ENCODE data around the gene HOMER3. TPM values are rescaled to one million over a fixed set of nuclear protein-coding genes. Genes with fewer than 3 reads are reported as not detected.

Gene HOMER3
- total RNA-seq, 4 donors from 2014 or later = 86.2 to 202 (median 113) TPM

DNA sequence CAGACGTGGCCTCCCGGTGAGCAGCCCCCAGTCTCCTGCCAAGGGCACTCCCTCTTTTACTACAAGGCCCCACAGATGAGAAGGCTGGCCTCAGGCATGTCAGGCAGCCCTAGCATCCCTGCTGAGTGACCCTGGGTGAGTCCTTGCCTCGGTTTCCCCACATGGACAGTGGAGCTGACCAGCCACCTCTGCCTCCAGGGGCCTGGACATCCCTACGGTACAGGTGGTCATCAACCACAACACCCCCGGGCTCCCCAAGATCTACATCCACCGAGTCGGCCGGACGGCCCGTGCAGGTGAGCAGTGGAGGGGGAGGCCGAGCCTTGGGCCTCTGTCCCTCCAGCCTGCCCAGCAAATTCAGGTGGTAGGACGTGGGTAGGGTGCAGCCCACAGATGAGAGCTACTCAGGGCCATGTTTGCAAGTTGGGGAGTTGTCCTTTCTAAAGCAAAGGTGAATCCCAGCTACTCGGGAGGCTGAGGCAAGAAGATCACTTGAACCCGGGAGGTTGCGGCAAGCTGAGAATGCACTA is 16.3 kb downstream of the HOMER3 start:
- TF ChIP-seq POLR2A (IDR thresholded peaks at IDR 0.05) = no peak
- TF ChIP-seq, protein P1, sequence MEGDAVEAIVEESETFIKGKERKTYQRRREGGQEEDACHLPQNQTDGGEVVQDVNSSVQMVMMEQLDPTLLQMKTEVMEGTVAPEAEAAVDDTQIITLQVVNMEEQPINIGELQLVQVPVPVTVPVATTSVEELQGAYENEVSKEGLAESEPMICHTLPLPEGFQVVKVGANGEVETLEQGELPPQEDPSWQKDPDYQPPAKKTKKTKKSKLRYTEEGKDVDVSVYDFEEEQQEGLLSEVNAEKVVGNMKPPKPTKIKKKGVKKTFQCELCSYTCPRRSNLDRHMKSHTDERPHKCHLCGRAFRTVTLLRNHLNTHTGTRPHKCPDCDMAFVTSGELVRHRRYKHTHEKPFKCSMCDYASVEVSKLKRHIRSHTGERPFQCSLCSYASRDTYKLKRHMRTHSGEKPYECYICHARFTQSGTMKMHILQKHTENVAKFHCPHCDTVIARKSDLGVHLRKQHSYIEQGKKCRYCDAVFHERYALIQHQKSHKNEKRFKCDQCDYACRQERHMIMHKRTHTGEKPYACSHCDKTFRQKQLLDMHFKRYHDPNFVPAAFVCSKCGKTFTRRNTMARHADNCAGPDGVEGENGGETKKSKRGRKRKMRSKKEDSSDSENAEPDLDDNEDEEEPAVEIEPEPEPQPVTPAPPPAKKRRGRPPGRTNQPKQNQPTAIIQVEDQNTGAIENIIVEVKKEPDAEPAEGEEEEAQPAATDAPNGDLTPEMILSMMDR (IDR thresholded peaks at IDR 0.05 in 4 of 5, conservative IDR thresholded peaks at IDR 0.05 in 1 of 5) = no peak
- Histone ChIP-seq H3K4me3 (no peak overlapping the region), H3K36me3 (peaks cover 0 to 76% of the 10 kb centered on the region in 2 donors), H3K9me3 (no peaks in the 10 kb centered on the region), H3K27me3 (no peaks in the 10 kb centered on the region), H3K4me1 (peaks cover 9 to 10% of the 10 kb centered on the region in 2 donors), H3K27ac (no peak overlapping the region)
- ATAC-seq (no peak), DNase-seq (no peak)
- in situ Hi-C loops (cut with MboI; ENCODE audit: low sequenced_read_pairs in 4 of 4) (no loop called here), intact Hi-C loops (cut with DNase I; ENCODE audit: low total_unique reads) (no loop called here)

DNA sequence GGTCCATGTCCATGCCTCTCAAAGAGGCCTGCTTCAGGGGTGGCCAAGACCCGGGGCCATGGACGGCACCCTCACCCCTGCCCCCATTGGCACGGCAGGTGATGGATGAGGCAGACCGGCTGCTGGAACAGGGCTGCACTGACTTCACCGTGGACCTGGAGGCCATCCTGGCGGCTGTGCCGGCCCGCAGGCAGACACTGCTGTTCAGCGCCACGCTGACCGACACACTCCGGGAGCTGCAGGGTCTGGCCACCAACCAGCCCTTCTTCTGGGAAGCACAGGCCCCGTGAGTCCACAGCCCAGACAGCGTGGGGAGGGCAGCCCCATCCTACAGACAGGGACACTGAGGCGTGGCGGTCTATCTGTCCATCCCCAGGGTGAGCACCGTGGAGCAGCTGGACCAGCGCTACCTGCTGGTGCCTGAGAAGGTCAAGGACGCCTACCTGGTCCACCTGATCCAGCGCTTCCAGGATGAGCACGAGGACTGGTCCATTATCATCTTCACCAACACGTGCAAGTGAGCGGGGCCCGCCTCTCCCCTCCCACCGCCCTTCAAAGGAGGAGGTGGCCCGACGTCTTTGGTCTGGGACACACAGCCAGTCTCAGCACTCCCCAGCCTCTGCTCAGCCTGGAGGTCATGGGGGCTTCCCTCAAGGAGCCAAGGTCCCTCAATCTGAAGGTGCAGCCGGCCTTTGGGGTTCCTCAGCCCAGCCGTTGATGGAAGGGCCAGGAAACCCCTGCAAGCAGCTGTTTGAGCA is 18.6 kb downstream of the HOMER3 start:
- no peaks in the 10 kb centered on the region for H3K27me3 ChIP-seq
- DNase-seq (no peak), ATAC-seq (no peak)
- peaks cover 21 to 23% of the 10 kb centered on the region in 2 donors for H3K4me1 ChIP-seq
- no peak overlapping the region for H3K4me3 ChIP-seq
- H3K9me3 ChIP-seq = no peaks in the 10 kb centered on the region
- intact Hi-C loops (cut with DNase I; ENCODE audit: low total_unique reads) (no loop called here), in situ Hi-C loops (cut with MboI; ENCODE audit: low sequenced_read_pairs in 4 of 4) (no loop called here)
- H3K27ac ChIP-seq = no peak overlapping the region
- peaks cover 0 to 61% of the 10 kb centered on the region in 2 donors for H3K36me3 ChIP-seq
- TF ChIP-seq POLR2A (IDR thresholded peaks at IDR 0.05) = no peak
- TF ChIP-seq, protein P1 (IDR thresholded peaks at IDR 0.05 in 4 of 5, conservative IDR thresholded peaks at IDR 0.05 in 1 of 5) = no peak

DNA sequence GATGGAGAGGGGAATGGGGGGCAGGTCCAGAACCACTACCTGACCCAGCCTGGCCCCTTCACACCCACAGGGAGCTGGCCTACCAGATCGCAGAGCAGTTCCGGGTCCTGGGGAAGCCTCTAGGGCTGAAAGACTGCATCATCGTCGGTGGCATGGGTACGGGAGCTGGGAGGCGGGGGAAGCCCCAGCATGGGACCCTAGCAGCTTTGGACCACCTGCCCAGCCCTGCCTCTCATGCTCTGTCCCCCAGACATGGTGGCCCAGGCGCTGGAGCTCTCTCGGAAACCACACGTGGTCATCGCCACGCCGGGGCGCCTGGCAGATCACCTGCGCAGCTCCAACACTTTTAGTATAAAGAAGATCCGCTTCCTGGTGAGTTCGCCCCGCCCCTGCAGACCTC is 19.4 kb downstream of the HOMER3 start:
- TF ChIP-seq, protein P1 (IDR thresholded peaks at IDR 0.05 in 4 of 5, conservative IDR thresholded peaks at IDR 0.05 in 1 of 5) = no peak
- no peak for TF ChIP-seq POLR2A (IDR thresholded peaks at IDR 0.05)
- Histone ChIP-seq H3K4me3 (no peak overlapping the region), H3K27me3 (no peaks in the 10 kb centered on the region), H3K4me1 (peaks cover 23% of the 10 kb centered on the region in 2 donors), H3K9me3 (no peaks in the 10 kb centered on the region), H3K27ac (no peak overlapping the region), H3K36me3 (peaks cover 0 to 53% of the 10 kb centered on the region in 2 donors)
- in situ Hi-C loops (cut with MboI; ENCODE audit: low sequenced_read_pairs in 4 of 4) = no loop called here
- ATAC-seq (no peak), DNase-seq (no peak)
- intact Hi-C loops (cut with DNase I; ENCODE audit: low total_unique reads) = no loop called here

DNA sequence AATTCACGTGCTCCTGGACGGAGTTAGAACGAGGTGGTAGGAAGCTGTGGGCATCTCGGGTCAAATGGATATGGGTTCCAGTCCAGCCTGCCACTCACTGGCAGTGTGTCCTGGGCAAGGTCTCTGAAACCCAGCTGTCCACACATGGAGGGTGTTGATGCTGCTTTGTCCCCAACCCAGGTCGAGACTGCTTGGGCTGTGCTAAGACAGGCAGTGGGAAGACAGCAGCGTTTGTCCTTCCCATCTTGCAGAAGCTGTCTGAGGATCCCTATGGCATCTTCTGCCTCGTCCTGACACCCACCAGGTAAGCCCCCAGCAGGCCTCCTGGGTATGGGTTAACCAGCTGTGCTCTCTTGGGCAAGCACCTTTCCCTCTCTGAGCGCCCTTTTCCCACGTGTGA is 20.6 kb downstream of the HOMER3 start:
- Histone ChIP-seq H3K4me1 (peaks cover 23% of the 10 kb centered on the region in 2 donors), H3K27me3 (no peaks in the 10 kb centered on the region), H3K4me3 (peak overlapping the region; percentile 88 to 99 (median 97)), H3K27ac (peak overlapping the region in 2 of 4 donors; percentile 77 to 81), H3K9me3 (no peaks in the 10 kb centered on the region), H3K36me3 (peaks cover 0 to 41% of the 10 kb centered on the region in 2 donors)
- TF ChIP-seq, protein P1 (IDR thresholded peaks at IDR 0.05 in 4 of 5, conservative IDR thresholded peaks at IDR 0.05 in 1 of 5) = no peak
- TF ChIP-seq POLR2A (IDR thresholded peaks at IDR 0.05) = no peak
- intact Hi-C loops (cut with DNase I; ENCODE audit: low total_unique reads) = no loop called here
- ATAC-seq = no peak
- in situ Hi-C loops (cut with MboI; ENCODE audit: low sequenced_read_pairs in 4 of 4) = no loop called here
- DNase-seq = no peak
